AG04450 (cell line): Measurements from ENCODE around the gene SYTL1. TPM values are rescaled to one million over a fixed set of nuclear protein-coding genes. Genes with fewer than 3 reads are reported as not detected.
A peak's percentile ranks its signal among the peaks of the same experiment; 100 is the strongest.

Experiments used
- CTCF ChIA-PET: fragments of 300-600, 350-600 bp; formaldehyde crosslinking; extraction: SDS; loops from one replicate; lab custom pipeline; 2022; ENCODE audit warnings: antibody characterized with exemption, inconsistent platforms; lab: Charles Lee
- POLR2A ChIA-PET: fragments of 350-600 bp; formaldehyde crosslinking; extraction: SDS; loops from one replicate; lab custom pipeline; 2021; ENCODE audit warnings: antibody characterized with exemption, inconsistent platforms; lab: Yijun Ruan, JAX
- DNase-seq: peaks from one replicate; pipeline ENCODE4 v3.0.0-alpha.2; 2011; ENCODE audit warnings: low read depth, low spot score
- H3K27ac ChIP-seq: one replicate; pipeline ENCODE4 v1.5.1; 2012; ENCODE audit warnings: low read depth, low read length, control low read depth
- H3K27me3 ChIP-seq: one replicate; pipeline ENCODE4 v1.6.0; 2012; ENCODE audit warnings: low read length; ENCODE audit not compliant: control insufficient read depth, insufficient read depth
- H3K4me3 ChIP-seq: 2 replicates; pipeline ENCODE4 v1.5.1; 2011; ENCODE audit warnings: mild to moderate bottlenecking, low read depth, low read length, control low read depth
- H3K9me3 ChIP-seq: 2 replicates; pipeline ENCODE4 v1.5.1; 2012; ENCODE audit warnings: low read length; ENCODE audit not compliant: control insufficient read depth, insufficient read depth
- CTCF ChIP-seq: IDR thresholded peaks from 2 replicates; pipeline ENCODE4 v1.5.1; 2011; ENCODE audit warnings: low read depth, low read length, control low read depth, inconsistent platforms
- polyA plus RNA-seq: library from polyadenylated mRNA; depleted of rRNA; stranded (reverse); fragments of >200 nt; gene quantifications from 2 replicates; pipeline ENCODE4 v1.2.3, GENCODE V29; 2011; rRNA removed
- small RNA-seq: library from RNA; depleted of rRNA; stranded (forward); fragments of <200 nt; gene quantifications from one replicate; pipeline ENCODE3, GENCODE V24; 2012; ENCODE audit warnings: low read depth; ENCODE audit not compliant: insufficient read length

Gene SYTL1
- polyA plus RNA-seq, 1 experiment = 0.35 TPM

- no peak for DNase-seq
- Histone ChIP-seq H3K27ac (peak overlapping the region; percentile 47), H3K9me3 (no peaks in the 10 kb centered on the region), H3K27me3 (no peaks in the 10 kb centered on the region), H3K4me3 (no peak overlapping the region)
- ChIA-PET CTCF (interaction anchor here (0.6 to 2.9 kb wide), 7 partner anchors 13 to 854 kb away, joined by 3 to 18 read pairs (median 3); no protein-coding TSS in a partner anchor), POLR2A (no interaction called here)
- TF ChIP-seq CTCF = peak; percentile 35
Measured at GRCh38 chr1:27403065-27403726, 61.4 kb downstream of the SYTL1 start.

Small RNA genes within 50 kb of the gene (small RNA-seq; reads per million reads assigned to genes)
- gene RNU6-48P = not detected

Other genes starting within 250 kb of the SYTL1 start
- gene SLC9A1, start 186.9 kb upstream of the SYTL1 start, polyA plus RNA-seq = 10.8 and 16.4 TPM in 2 replicates
- gene WDTC1, start 107.4 kb upstream of the SYTL1 start, polyA plus RNA-seq = 7.1 and 9.2 TPM in 2 replicates
- 27.8 and 37.2 TPM in 2 replicates for gene TMEM222, start 19.9 kb upstream of the SYTL1 start, polyA plus RNA-seq
- 7.6 TPM in 2 replicates for gene MAP3K6, start 24.9 kb downstream of the SYTL1 start, polyA plus RNA-seq
- gene FCN3, start 32.8 kb downstream of the SYTL1 start, polyA plus RNA-seq = not detected in 2 replicates
- gene CD164L2, start 41.3 kb downstream of the SYTL1 start, polyA plus RNA-seq = not detected in 2 replicates
- gene GPR3, start 50.6 kb downstream of the SYTL1 start, polyA plus RNA-seq = 1.3 and 1.7 TPM in 2 replicates
- 54.8 and 62.7 TPM in 2 replicates for gene WASF2, start 148.1 kb downstream of the SYTL1 start, polyA plus RNA-seq